SK-N-SH (cell line): ENCODE measurements around the gene EIF3B. TPM values are rescaled to one million over a fixed set of nuclear protein-coding genes. Genes with fewer than 3 reads are reported as not detected.

Source experiments
- CTCF ChIA-PET: fragments of 300-600, 350-600 bp; formaldehyde crosslinking; extraction: SDS; loops from one replicate; lab custom pipeline; 2021; lab: Yijun Ruan, JAX
- POLR2A ChIA-PET: fragments of 350-600 bp; sonication (Branson Sonifier 250); formaldehyde crosslinking; extraction: SDS; loops from one replicate; lab custom pipeline; 2020; ENCODE audit warnings: antibody characterized with exemption, inconsistent platforms; lab: Yijun Ruan, JAX
- DNase-seq: peaks from one replicate; pipeline ENCODE4 v3.0.0; 2012
- H2AFZ ChIP-seq: fragments of 200-600 bp; sonication (generic); 2 replicates; pipeline ENCODE4 v1.8.1; 2016; ENCODE audit warnings: antibody characterized with exemption, mild to moderate bottlenecking, low read depth
- H3F3A ChIP-seq: fragments of 200-600 bp; sonication (generic); replicated peaks from 2 replicates; pipeline ENCODE3; 2016; ENCODE audit warnings: antibody characterized with exemption, mild to moderate bottlenecking; ENCODE audit not compliant: insufficient read depth
- H3K27ac ChIP-seq, 2 experiments: fragments of 200-500 bp in 1 of 2; fragments of 200-600 bp in 1 of 2; sonication (Bioruptor generic) in 1 of 2; sonication (generic), shearing (Covaris generic) in 1 of 2; 2 replicates each; pipeline versions ENCODE4 v1.5.1 to v1.6.1; 2014 to 2016; ENCODE audit warnings: low read depth in 2 of 2, inconsistent platforms in 1 of 2, low read length in 1 of 2, mild to moderate bottlenecking in 1 of 2, mixed read lengths in 1 of 2
- H3K27me3 ChIP-seq: fragments of 200-600 bp; sonication (generic), shearing (Covaris generic); 2 replicates; pipeline ENCODE4 v1.6.1; 2016; ENCODE audit warnings: mixed run types; ENCODE audit not compliant: insufficient read depth
- H3K36me3 ChIP-seq, 2 experiments: fragments of 200-500 bp in 1 of 2; fragments of 200-600 bp in 1 of 2; sonication (Bioruptor generic) in 1 of 2; sonication (generic) in 1 of 2; replicated peaks in 1 of 2; 2 replicates each; pipeline versions ENCODE3 to v1.5.1; 2014 to 2016; ENCODE audit warnings: low read length in 1 of 2, mild to moderate bottlenecking in 1 of 2; ENCODE audit not compliant: insufficient read depth in 2 of 2, control insufficient read depth in 1 of 2
- H3K4me1 ChIP-seq, 2 experiments: fragments of 200-500 bp in 1 of 2; fragments of 200-600 bp in 1 of 2; sonication (Bioruptor generic) in 1 of 2; sonication (generic), shearing (Covaris generic) in 1 of 2; 2 replicates each; pipeline versions ENCODE4 v1.5.1 to v1.6.1; 2014 to 2016; ENCODE audit warnings: low read depth in 1 of 2, low read length in 1 of 2, mixed run types in 1 of 2; ENCODE audit not compliant: insufficient read depth in 2 of 2, control insufficient read depth in 1 of 2
- H3K4me2 ChIP-seq: fragments of 200-600 bp; sonication (generic), shearing (Covaris generic); 2 replicates; pipeline ENCODE4 v1.6.1; 2017; ENCODE audit warnings: mixed run types
- H3K4me3 ChIP-seq, 2 experiments: fragments of 200-500 bp in 1 of 2; fragments of 200-600 bp in 1 of 2; sonication (Bioruptor generic) in 1 of 2; sonication (generic), shearing (Covaris generic) in 1 of 2; 2 replicates each; pipeline versions ENCODE4 v1.5.1 to v1.8.1; 2014 to 2016; ENCODE audit warnings: low read depth in 2 of 2, inconsistent platforms in 1 of 2, low read length in 1 of 2, mild to moderate bottlenecking in 1 of 2, mixed read lengths in 1 of 2, moderate library complexity in 1 of 2
- H3K79me2 ChIP-seq: fragments of 200-600 bp; sonication (generic); 2 replicates; pipeline ENCODE4 v1.8.1; 2017; ENCODE audit warnings: mild to moderate bottlenecking; ENCODE audit not compliant: insufficient read depth
- H3K9ac ChIP-seq: fragments of 200-600 bp; sonication (generic); 2 replicates; pipeline ENCODE4 v1.6.1; 2017; ENCODE audit warnings: mixed run types
- H3K9me2 ChIP-seq: fragments of 200-600 bp; sonication (generic); 2 replicates; pipeline ENCODE4 v1.6.1; 2017; ENCODE audit warnings: mixed run types
- H3K9me3 ChIP-seq: fragments of 200-600 bp; sonication (generic); 2 replicates; pipeline ENCODE4 v1.6.1; 2017; ENCODE audit warnings: mixed run types, mild to moderate bottlenecking, moderate library complexity
- H4K20me1 ChIP-seq: fragments of 200-600 bp; sonication (generic); 2 replicates; pipeline ENCODE4 v1.6.1; 2017; ENCODE audit warnings: mild to moderate bottlenecking, mixed run types; ENCODE audit not compliant: insufficient read depth
- CHD2 ChIP-seq: fragments of 150-350 bp; IDR thresholded peaks from 2 replicates; pipeline ENCODE4 v1.6.1; 2018; ENCODE audit warnings: low read length; ENCODE audit not compliant: partially characterized antibody
- EZH2phosphoT487 ChIP-seq: fragments of 200-600 bp; sonication (generic); IDR thresholded peaks from 2 replicates; pipeline ENCODE4 v1.6.1; 2017; ENCODE audit warnings: low read depth, mixed run types, mild to moderate bottlenecking, antibody characterized with exemption, moderate library complexity, borderline replicate concordance
- FOSL2 ChIP-seq: IDR thresholded peaks from 2 replicates; pipeline ENCODE4 v1.4.0; 2012; ENCODE audit warnings: low read depth, mild to moderate bottlenecking, moderate library complexity, borderline replicate concordance
- FOXM1 ChIP-seq: IDR thresholded peaks from 2 replicates; pipeline ENCODE4 v1.4.0; 2012; ENCODE audit warnings: low read depth, mild to moderate bottlenecking
- MXI1 ChIP-seq: IDR thresholded peaks from 2 replicates; pipeline ENCODE4 v1.6.1; 2012; ENCODE audit warnings: mild to moderate bottlenecking, low read depth, low read length, improper control_type of control experiment
- NFIC ChIP-seq: IDR thresholded peaks from 2 replicates; pipeline ENCODE4 v1.4.0; 2012; ENCODE audit warnings: borderline replicate concordance
- NRF1 ChIP-seq: IDR thresholded peaks from 2 replicates; pipeline ENCODE4 v1.6.1; 2012; ENCODE audit warnings: low read depth, mild to moderate bottlenecking, low read length
- POLR2AphosphoS5 ChIP-seq: IDR thresholded peaks from 2 replicates; pipeline ENCODE4 v1.6.1; 2012; ENCODE audit warnings: low read depth, low read length
- RAD21 ChIP-seq: IDR thresholded peaks from 2 replicates; pipeline ENCODE4 v1.6.1; 2012; ENCODE audit warnings: mild to moderate bottlenecking, low read length
- RCOR1 ChIP-seq: fragments of 150-350 bp; IDR thresholded peaks from 2 replicates; pipeline ENCODE4 v1.6.1; 2017; ENCODE audit warnings: antibody characterized with exemption, low read length
- RFX5 ChIP-seq: IDR thresholded peaks from 2 replicates; pipeline ENCODE4 v1.6.1; 2012; ENCODE audit warnings: mild to moderate bottlenecking, improper control_type of control experiment, low read length
- SIN3A ChIP-seq: IDR thresholded peaks from 2 replicates; pipeline ENCODE4 v1.6.1; 2012; ENCODE audit warnings: low read depth, mild to moderate bottlenecking, low read length, moderate library complexity, borderline replicate concordance
- SMC3 ChIP-seq: IDR thresholded peaks from 2 replicates; pipeline ENCODE4 v1.6.1; 2012; ENCODE audit warnings: low read depth, low read length, improper control_type of control experiment
- TEAD4 ChIP-seq: IDR thresholded peaks from 2 replicates; pipeline ENCODE4 v1.4.0; 2012; ENCODE audit warnings: mild to moderate bottlenecking, borderline replicate concordance; ENCODE audit not compliant: insufficient read depth
- YY1 ChIP-seq: IDR thresholded peaks from 2 replicates; pipeline ENCODE4 v1.4.0; 2012; ENCODE audit warnings: low read depth, mild to moderate bottlenecking
- ZBTB33 ChIP-seq: IDR thresholded peaks from 2 replicates; pipeline ENCODE4 v1.4.0; 2012; ENCODE audit warnings: low read depth, borderline replicate concordance
- WGBS: methylation state at CpG from one replicate; pipeline ENCODE4 v1.1.6; 2017; ENCODE audit warnings: low lambda C conversion rate; 5-methylcytosine and 5-hydroxymethylcytosine counted together
- polyA plus RNA-seq, 3 experiments: library from polyadenylated mRNA; depleted of rRNA; stranded (reverse); fragments of >200 nt; gene quantifications; 2 replicates each; pipeline ENCODE4 v1.2.3, GENCODE V29; 2012
- TF ChIP-seq, protein P1 (sequence below): fragments of 150-350 bp; IDR thresholded peaks from 2 replicates; pipeline ENCODE4 v1.6.1; 2016; ENCODE audit warnings: mild to moderate bottlenecking, low read depth, low read length
- TF ChIP-seq, protein P2 (sequence below): IDR thresholded peaks from 2 replicates; pipeline ENCODE4 v1.6.1; 2012; ENCODE audit warnings: mild to moderate bottlenecking, low read depth, low read length, moderate library complexity
- TF ChIP-seq, protein P3 (sequence below): fragments of 200-600 bp; sonication (generic); IDR thresholded peaks from 2 replicates; pipeline ENCODE4 v1.6.1; 2017; ENCODE audit warnings: antibody characterized with exemption, mild to moderate bottlenecking, moderate library complexity
- TF ChIP-seq, protein P4 (sequence below): IDR thresholded peaks from 2 replicates; pipeline ENCODE4 v1.4.0; 2012; ENCODE audit warnings: low read depth, borderline replicate concordance

The EIF3B gene
- polyA plus RNA-seq, 1 of the 3 experiments (the other 2 are of a cell fraction), result 151 TPM

- WGBS, result 4% methylated on average over 31 of the region's 71 CpGs
- Histone ChIP-seq H2AFZ (peak overlapping the region; percentile 75), H4K20me1 (peaks cover 10% of the 10 kb centered on the region; the same call in 1 of the 2 replicates), H3K36me3 (no peaks in the 10 kb centered on the region), H3K9ac (peak overlapping the region; percentile 71), H3K4me1 (peaks cover 10 to 36% of the 10 kb centered on the region in 2 experiments; a peak in 2 of 4 replicates), H3K9me3 (no peaks in the 10 kb centered on the region), H3K4me2 (peak overlapping the region; percentile 93), H3K27me3 (no peaks in the 10 kb centered on the region), H3K79me2 (peaks cover 39% of the 10 kb centered on the region), H3K27ac (peak overlapping the region; percentile 26 to 65; a peak in 2 of 4 replicates), H3K9me2 (no peaks in the 10 kb centered on the region), H3K4me3 (peak overlapping the region; percentile 66 to 76), H3F3A (peaks cover 32% of the 10 kb centered on the region)
- TF ChIP-seq, protein P1, sequence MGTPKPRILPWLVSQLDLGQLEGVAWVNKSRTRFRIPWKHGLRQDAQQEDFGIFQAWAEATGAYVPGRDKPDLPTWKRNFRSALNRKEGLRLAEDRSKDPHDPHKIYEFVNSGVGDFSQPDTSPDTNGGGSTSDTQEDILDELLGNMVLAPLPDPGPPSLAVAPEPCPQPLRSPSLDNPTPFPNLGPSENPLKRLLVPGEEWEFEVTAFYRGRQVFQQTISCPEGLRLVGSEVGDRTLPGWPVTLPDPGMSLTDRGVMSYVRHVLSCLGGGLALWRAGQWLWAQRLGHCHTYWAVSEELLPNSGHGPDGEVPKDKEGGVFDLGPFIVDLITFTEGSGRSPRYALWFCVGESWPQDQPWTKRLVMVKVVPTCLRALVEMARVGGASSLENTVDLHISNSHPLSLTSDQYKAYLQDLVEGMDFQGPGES, result no peak
- TF ChIP-seq, protein P2, sequence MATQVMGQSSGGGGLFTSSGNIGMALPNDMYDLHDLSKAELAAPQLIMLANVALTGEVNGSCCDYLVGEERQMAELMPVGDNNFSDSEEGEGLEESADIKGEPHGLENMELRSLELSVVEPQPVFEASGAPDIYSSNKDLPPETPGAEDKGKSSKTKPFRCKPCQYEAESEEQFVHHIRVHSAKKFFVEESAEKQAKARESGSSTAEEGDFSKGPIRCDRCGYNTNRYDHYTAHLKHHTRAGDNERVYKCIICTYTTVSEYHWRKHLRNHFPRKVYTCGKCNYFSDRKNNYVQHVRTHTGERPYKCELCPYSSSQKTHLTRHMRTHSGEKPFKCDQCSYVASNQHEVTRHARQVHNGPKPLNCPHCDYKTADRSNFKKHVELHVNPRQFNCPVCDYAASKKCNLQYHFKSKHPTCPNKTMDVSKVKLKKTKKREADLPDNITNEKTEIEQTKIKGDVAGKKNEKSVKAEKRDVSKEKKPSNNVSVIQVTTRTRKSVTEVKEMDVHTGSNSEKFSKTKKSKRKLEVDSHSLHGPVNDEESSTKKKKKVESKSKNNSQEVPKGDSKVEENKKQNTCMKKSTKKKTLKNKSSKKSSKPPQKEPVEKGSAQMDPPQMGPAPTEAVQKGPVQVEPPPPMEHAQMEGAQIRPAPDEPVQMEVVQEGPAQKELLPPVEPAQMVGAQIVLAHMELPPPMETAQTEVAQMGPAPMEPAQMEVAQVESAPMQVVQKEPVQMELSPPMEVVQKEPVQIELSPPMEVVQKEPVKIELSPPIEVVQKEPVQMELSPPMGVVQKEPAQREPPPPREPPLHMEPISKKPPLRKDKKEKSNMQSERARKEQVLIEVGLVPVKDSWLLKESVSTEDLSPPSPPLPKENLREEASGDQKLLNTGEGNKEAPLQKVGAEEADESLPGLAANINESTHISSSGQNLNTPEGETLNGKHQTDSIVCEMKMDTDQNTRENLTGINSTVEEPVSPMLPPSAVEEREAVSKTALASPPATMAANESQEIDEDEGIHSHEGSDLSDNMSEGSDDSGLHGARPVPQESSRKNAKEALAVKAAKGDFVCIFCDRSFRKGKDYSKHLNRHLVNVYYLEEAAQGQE, result no peak
- TF ChIP-seq POLR2AphosphoS5 (no peak), FOSL2 (no peak), FOXM1 (no peak), CHD2 (no peak), RAD21 (peak; percentile 2; the same call in 1 of the 2 replicates), TEAD4 (no peak), RCOR1 (peak; percentile 49; the same call in 1 of the 2 replicates), SIN3A (peak; percentile 33; the same call in 1 of the 2 replicates), NFIC (no peak), NRF1 (no peak), YY1 (0 out of 2 replicates have a peak, but pooled peaks have one; percentile 18), ZBTB33 (peak; percentile 48; the same call in 1 of the 2 replicates), RFX5 (no peak), EZH2phosphoT487 (no peak), SMC3 (0 out of 2 replicates have a peak, but pooled peaks have one; percentile 18), MXI1 (peak; percentile 32; the same call in 1 of the 2 replicates)
- TF ChIP-seq, protein P3, sequence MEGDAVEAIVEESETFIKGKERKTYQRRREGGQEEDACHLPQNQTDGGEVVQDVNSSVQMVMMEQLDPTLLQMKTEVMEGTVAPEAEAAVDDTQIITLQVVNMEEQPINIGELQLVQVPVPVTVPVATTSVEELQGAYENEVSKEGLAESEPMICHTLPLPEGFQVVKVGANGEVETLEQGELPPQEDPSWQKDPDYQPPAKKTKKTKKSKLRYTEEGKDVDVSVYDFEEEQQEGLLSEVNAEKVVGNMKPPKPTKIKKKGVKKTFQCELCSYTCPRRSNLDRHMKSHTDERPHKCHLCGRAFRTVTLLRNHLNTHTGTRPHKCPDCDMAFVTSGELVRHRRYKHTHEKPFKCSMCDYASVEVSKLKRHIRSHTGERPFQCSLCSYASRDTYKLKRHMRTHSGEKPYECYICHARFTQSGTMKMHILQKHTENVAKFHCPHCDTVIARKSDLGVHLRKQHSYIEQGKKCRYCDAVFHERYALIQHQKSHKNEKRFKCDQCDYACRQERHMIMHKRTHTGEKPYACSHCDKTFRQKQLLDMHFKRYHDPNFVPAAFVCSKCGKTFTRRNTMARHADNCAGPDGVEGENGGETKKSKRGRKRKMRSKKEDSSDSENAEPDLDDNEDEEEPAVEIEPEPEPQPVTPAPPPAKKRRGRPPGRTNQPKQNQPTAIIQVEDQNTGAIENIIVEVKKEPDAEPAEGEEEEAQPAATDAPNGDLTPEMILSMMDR, result peak; percentile 36
- TF ChIP-seq, protein P4, sequence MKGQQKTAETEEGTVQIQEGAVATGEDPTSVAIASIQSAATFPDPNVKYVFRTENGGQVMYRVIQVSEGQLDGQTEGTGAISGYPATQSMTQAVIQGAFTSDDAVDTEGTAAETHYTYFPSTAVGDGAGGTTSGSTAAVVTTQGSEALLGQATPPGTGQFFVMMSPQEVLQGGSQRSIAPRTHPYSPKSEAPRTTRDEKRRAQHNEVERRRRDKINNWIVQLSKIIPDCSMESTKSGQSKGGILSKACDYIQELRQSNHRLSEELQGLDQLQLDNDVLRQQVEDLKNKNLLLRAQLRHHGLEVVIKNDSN, result no peak
- peak; percentile 84 for DNase-seq
- ChIA-PET CTCF (interaction anchor here (1.0 to 4.9 kb wide), 8 partner anchors 10 to 75 kb away, joined by 3 to 23 read pairs (median 6); no protein-coding TSS in a partner anchor), POLR2A (interaction anchor here (1.0 to 1.4 kb wide), 2 partner anchors 20 to 50 kb away, joined by 5 to 6 read pairs; partner anchors contain the start of gene EIF3B)
Measured at GRCh38 chr7:2403718-2404648, 49.4 kb downstream of the EIF3B start.
